H1 (cell line): ENCODE measurements around the gene MRS2.

Experiments
- CHD1 ChIP-seq: IDR thresholded peaks from 2 replicates; pipeline ENCODE4 v1.6.1; 2012; ENCODE audit warnings: low read depth, low read length, improper control_type of control experiment
- E2F6 ChIP-seq: IDR thresholded peaks from 2 replicates; pipeline ENCODE4 v1.6.1; 2012; ENCODE audit warnings: inconsistent platforms
- EZH2 ChIP-seq: fragments of 200-600 bp; sonication (generic); IDR thresholded peaks from 2 replicates; pipeline ENCODE4 v1.7.1; 2012; ENCODE audit warnings: low read depth, mild to moderate bottlenecking, moderate library complexity, low read length, inconsistent platforms; ENCODE audit not compliant: severe bottlenecking
- GTF2F1 ChIP-seq: IDR thresholded peaks from 2 replicates; pipeline ENCODE4 v1.6.1; 2012; ENCODE audit warnings: low read depth, low read length, improper control_type of control experiment, borderline replicate concordance
- RAD21 ChIP-seq, 2 experiments: IDR thresholded peaks in 1 of 2; conservative IDR thresholded peaks in 1 of 2; 2 replicates each; pipeline ENCODE4 v1.6.1; 2011; ENCODE audit warnings: low read depth in 2 of 2, low read length in 2 of 2, improper control_type of control experiment in 1 of 2, inconsistent platforms in 1 of 2, mild to moderate bottlenecking in 1 of 2, moderate library complexity in 1 of 2
- RNF2 ChIP-seq: fragments of 200-900, 300-1000 bp; sonication (generic); IDR thresholded peaks from 2 replicates; pipeline ENCODE4 v1.7.1; 2016; ENCODE audit warnings: borderline replicate concordance, low read depth, mild to moderate bottlenecking, antibody characterized with exemption, low read length; ENCODE audit not compliant: poor library complexity, severe bottlenecking; ENCODE audit errors: missing control alignments
- SP1 ChIP-seq: IDR thresholded peaks from 2 replicates; pipeline ENCODE4 v1.6.1; 2011; ENCODE audit warnings: low read depth, low read length
- TF ChIP-seq, protein P1 (sequence below), 3 experiments: IDR thresholded peaks; 1 replicate in 2 of 3; 2 replicates in 1 of 3; pipeline versions ENCODE4 v1.5.1 to v1.6.1; 2011; ENCODE audit warnings: low read length in 3 of 3, mild to moderate bottlenecking in 3 of 3, inconsistent platforms in 2 of 3, low read depth in 1 of 3, moderate library complexity in 1 of 3; ENCODE audit not compliant: insufficient read depth in 1 of 3; ENCODE audit errors: control extremely low read depth in 1 of 3

DNA sequence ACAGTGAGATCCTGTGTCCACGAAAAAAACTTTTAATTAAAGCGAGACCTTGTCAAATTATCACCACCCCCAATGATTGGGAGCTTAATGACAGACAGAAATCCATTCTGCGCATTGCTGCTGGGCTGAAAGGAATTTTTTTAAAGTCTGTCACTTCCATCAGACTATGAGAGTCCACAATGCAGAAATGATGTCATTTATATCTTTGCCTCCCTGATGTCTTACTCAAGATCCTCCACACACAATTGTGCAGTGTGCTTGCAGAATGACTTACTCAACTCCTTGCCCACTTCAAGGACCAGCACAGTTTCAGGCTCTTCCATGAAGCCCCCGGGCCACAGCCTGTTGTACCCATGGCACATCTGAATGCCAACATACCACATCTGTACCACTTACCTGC lies 45.7 kb downstream of the MRS2 start:
- TF ChIP-seq SP1 = no peak
- TF ChIP-seq RNF2 = no peak
- TF ChIP-seq CHD1 = no peak
- no peak for TF ChIP-seq GTF2F1
- TF ChIP-seq EZH2 = no peak
- TF ChIP-seq, protein P1, sequence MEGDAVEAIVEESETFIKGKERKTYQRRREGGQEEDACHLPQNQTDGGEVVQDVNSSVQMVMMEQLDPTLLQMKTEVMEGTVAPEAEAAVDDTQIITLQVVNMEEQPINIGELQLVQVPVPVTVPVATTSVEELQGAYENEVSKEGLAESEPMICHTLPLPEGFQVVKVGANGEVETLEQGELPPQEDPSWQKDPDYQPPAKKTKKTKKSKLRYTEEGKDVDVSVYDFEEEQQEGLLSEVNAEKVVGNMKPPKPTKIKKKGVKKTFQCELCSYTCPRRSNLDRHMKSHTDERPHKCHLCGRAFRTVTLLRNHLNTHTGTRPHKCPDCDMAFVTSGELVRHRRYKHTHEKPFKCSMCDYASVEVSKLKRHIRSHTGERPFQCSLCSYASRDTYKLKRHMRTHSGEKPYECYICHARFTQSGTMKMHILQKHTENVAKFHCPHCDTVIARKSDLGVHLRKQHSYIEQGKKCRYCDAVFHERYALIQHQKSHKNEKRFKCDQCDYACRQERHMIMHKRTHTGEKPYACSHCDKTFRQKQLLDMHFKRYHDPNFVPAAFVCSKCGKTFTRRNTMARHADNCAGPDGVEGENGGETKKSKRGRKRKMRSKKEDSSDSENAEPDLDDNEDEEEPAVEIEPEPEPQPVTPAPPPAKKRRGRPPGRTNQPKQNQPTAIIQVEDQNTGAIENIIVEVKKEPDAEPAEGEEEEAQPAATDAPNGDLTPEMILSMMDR (IDR thresholded peaks at IDR 0.05; ENCODE audit: control extremely low read depth in 1 of 3, insufficient read depth in 1 of 3, low read depth in 1 of 3, low read length in 3 of 3) = no peak
- no peak for TF ChIP-seq E2F6
- no peak for TF ChIP-seq RAD21 (IDR thresholded peaks at IDR 0.05 in 1 of 2, conservative IDR thresholded peaks at IDR 0.05 in 1 of 2; ENCODE audit: low read depth in 2 of 2, low read length in 2 of 2)
